ENCODE results near the gene ARHGAP22. TPM values are rescaled to one million over a fixed set of nuclear protein-coding genes. Genes with fewer than 3 reads are reported as not detected.
A peak's percentile ranks its signal among the peaks of the same experiment; 100 is the strongest.

The ARHGAP22 gene
- polyA plus RNA-seq, 3 donors: 1.5 to 7.8 (median 1.9) TPM

DNA sequence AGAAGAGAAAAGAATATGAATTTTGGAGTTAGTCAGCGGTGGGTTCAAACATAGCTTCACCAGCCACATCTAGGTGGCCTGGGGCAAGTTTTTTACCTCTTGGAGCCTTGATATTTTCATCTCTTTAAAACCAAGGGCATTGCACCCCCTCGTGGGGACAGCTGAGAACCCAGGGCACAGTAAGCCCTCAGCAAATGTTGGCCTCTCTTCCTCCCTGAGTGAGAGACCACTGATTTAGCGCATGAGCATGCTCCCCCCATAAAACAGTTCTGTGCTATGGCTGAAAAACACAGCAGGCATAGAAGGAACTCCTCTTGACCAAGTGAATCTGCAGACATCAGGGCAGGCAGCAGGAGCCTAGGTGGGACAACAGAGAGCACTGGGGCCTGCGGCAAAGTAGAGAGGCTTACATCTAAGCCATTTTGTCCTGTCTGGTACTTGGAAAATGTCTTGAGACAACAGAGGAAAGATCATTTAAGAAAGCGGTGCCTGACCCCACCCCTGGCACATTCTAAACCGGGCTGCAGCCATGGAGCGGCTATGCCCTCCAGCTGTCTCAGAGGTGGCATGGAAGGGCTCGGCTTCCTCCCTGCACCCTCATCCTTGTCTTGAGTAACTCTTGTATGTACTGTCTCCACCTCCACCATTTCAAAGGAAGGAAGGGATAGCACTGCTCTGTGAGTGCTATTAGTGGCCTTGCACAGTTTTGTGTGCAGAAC is 94.7 kb downstream of the ARHGAP22 start:
- intact Hi-C loops (cut with micrococcal nuclease): loop anchor here in 1 of 2 donors (10.0 kb wide), 1 partner anchor 145 kb away; no protein-coding TSS in a partner anchor
- Histone ChIP-seq H4K20me1 (ENCODE audit: insufficient read depth, low read length) (no peaks in the 10 kb centered on the region), H3K36me3 (replicated peaks in 1 of 2; ENCODE audit: control insufficient read depth in 1 of 2, insufficient read depth in 2 of 2, low read length in 2 of 2) (no peaks in the 10 kb centered on the region), H3K4me1 (ENCODE audit: control insufficient read depth in 1 of 2, insufficient read depth in 2 of 2, low read length in 2 of 2) (peaks cover 41 to 46% of the 10 kb centered on the region in 2 donors), H3K27me3 (ENCODE audit: control insufficient read depth in 2 of 2, insufficient read depth in 2 of 2, low read length in 2 of 2) (no peaks in the 10 kb centered on the region), H3K4me3 (replicated peaks in 1 of 3; ENCODE audit: low read depth in 2 of 3, low read length in 3 of 3) (no peak overlapping the region), H3K9ac (ENCODE audit: insufficient read depth, low read length, poor library complexity, severe bottlenecking) (no peak overlapping the region), H3K9me3 (replicated peaks in 1 of 2; ENCODE audit: control insufficient read depth in 1 of 2, insufficient read depth in 1 of 2, low read length in 2 of 2) (peaks cover 0 to 13% of the 10 kb centered on the region in 2 donors), H3K4me2 (replicated peaks; ENCODE audit: extremely low read depth, low read length, poor library complexity, severe bottlenecking) (no peak overlapping the region), H2AFZ (ENCODE audit: insufficient read depth, low read depth, low read length, poor library complexity, severe bottlenecking) (no peak overlapping the region), H3K79me2 (ENCODE audit: insufficient read depth, low read length) (no peaks in the 10 kb centered on the region), H3K27ac (ENCODE audit: low read depth in 1 of 2, low read length in 2 of 2) (no peak overlapping the region)
- H3K4me3 Mint-ChIP-seq: no peak overlapping the region
- 69% methylated on average over 5 of the region's 8 CpGs for WGBS (ENCODE audit: insufficient coverage)
- peaks cover 0 to 6% of the 10 kb centered on the region in 2 donors for H3K36me3 Mint-ChIP-seq
- no peak for DNase-seq
- peaks cover 38% of the 10 kb centered on the region for H3K4me1 Mint-ChIP-seq
- TF ChIP-seq, protein P1, sequence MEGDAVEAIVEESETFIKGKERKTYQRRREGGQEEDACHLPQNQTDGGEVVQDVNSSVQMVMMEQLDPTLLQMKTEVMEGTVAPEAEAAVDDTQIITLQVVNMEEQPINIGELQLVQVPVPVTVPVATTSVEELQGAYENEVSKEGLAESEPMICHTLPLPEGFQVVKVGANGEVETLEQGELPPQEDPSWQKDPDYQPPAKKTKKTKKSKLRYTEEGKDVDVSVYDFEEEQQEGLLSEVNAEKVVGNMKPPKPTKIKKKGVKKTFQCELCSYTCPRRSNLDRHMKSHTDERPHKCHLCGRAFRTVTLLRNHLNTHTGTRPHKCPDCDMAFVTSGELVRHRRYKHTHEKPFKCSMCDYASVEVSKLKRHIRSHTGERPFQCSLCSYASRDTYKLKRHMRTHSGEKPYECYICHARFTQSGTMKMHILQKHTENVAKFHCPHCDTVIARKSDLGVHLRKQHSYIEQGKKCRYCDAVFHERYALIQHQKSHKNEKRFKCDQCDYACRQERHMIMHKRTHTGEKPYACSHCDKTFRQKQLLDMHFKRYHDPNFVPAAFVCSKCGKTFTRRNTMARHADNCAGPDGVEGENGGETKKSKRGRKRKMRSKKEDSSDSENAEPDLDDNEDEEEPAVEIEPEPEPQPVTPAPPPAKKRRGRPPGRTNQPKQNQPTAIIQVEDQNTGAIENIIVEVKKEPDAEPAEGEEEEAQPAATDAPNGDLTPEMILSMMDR (IDR thresholded peaks at IDR 0.05): peak; percentile 32
- peaks cover 0 to 11% (median 5%) of the 10 kb centered on the region in 3 donors for H3K27me3 Mint-ChIP-seq (ENCODE audit: low read depth in 3 of 3)
- H3K27ac Mint-ChIP-seq: peak overlapping the region in 1 of 7 donors; percentile 8
- H3K9me3 Mint-ChIP-seq: peaks cover 6 to 16% (median 10%) of the 10 kb centered on the region in 7 donors

DNA sequence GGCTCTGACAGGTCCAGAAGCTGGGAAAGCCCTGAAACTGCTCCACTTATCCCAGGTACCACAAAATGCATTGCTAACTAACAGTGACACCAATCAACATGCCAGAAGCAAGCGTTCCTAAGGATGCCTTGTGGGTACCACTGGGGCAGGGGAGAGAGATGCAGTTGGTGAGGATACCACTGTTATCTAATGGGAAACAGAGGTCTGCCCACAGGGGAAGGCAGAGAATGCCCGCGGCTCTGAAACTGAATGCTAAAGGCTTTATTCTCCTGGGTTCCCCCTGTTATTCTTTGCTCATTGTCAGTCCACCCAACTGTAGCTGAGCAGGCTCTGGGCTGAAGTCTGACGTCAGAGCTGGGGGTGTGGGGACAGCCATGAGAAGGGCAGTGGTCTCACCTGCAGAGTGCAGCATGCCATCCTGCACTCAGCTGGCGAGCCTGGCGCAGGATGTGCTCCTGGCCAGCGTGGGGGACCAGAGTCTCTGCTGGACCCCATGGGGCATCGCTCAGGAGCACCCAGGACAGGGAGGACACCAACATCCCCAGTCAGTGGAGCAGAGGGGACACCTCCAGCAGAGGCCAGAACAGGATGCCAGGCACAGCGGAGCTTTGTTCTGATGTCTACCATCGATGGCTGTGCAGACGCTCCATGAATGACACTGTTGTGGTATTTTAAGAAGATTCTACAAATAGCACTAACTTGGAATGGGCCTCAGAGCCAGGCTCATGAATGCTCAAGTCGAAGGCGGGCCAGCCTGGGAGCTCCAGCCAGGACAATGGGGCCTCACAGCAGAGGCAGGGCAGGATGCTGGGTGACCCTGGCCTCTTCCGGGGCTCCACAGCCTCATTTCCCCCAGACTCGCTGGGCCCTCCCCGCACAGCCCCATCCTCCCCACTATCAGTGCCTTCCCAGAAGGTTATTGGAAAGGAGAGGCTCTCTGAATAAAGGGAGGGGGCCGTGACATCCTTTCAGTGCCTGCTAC is 95.8 kb downstream of the ARHGAP22 start:
- H3K27me3 Mint-ChIP-seq (ENCODE audit: low read depth in 3 of 3): peaks cover 7 to 12% (median 11%) of the 10 kb centered on the region in 3 donors
- no peak overlapping the region for H2AFZ ChIP-seq (ENCODE audit: insufficient read depth, low read depth, low read length, poor library complexity, severe bottlenecking)
- no peak overlapping the region for H3K4me2 ChIP-seq (replicated peaks; ENCODE audit: extremely low read depth, low read length, poor library complexity, severe bottlenecking)
- no peak overlapping the region for H3K4me3 ChIP-seq (replicated peaks in 1 of 3; ENCODE audit: low read depth in 2 of 3, low read length in 3 of 3)
- peak overlapping the region in 1 of 7 donors; percentile 26 for H3K27ac Mint-ChIP-seq
- no peaks in the 10 kb centered on the region for H3K79me2 ChIP-seq (ENCODE audit: insufficient read depth, low read length)
- WGBS (ENCODE audit: insufficient coverage): 65% methylated on average over 10 of the region's 17 CpGs
- no peak overlapping the region for H3K27ac ChIP-seq (ENCODE audit: low read depth in 1 of 2, low read length in 2 of 2)
- H3K9me3 ChIP-seq (replicated peaks in 1 of 2; ENCODE audit: control insufficient read depth in 1 of 2, insufficient read depth in 1 of 2, low read length in 2 of 2): peaks cover 0 to 2% of the 10 kb centered on the region in 2 donors
- H3K9me3 Mint-ChIP-seq: peaks cover 2 to 6% (median 3%) of the 10 kb centered on the region in 7 donors
- no peak overlapping the region for H3K4me3 Mint-ChIP-seq
- intact Hi-C loops (cut with micrococcal nuclease): no loop called here
- no peaks in the 10 kb centered on the region for H3K27me3 ChIP-seq (ENCODE audit: control insufficient read depth in 2 of 2, insufficient read depth in 2 of 2, low read length in 2 of 2)
- H3K9ac ChIP-seq (ENCODE audit: insufficient read depth, low read length, poor library complexity, severe bottlenecking): no peak overlapping the region
- no peaks in the 10 kb centered on the region for H4K20me1 ChIP-seq (ENCODE audit: insufficient read depth, low read length)
- no peak for DNase-seq
- peaks cover 41 to 46% of the 10 kb centered on the region in 2 donors for H3K4me1 ChIP-seq (ENCODE audit: control insufficient read depth in 1 of 2, insufficient read depth in 2 of 2, low read length in 2 of 2)
- H3K36me3 Mint-ChIP-seq: peaks cover 2 to 6% of the 10 kb centered on the region in 2 donors
- H3K4me1 Mint-ChIP-seq: peaks cover 41% of the 10 kb centered on the region
- TF ChIP-seq, protein P1 (IDR thresholded peaks at IDR 0.05): no peak
- H3K36me3 ChIP-seq (replicated peaks in 1 of 2; ENCODE audit: control insufficient read depth in 1 of 2, insufficient read depth in 2 of 2, low read length in 2 of 2): no peaks in the 10 kb centered on the region

All from CD14-positive monocyte (primary cell).